Hepatic stellate cell (primary cell): ENCODE data around the gene MED12L.
A peak's percentile ranks its signal among the peaks of the same experiment; 100 is the strongest.

Source experiments
- DNase-seq: peaks from one replicate; pipeline ENCODE4 v3.0.0; 2011; ENCODE audit warnings: low spot score

MED12L gene

DNA sequence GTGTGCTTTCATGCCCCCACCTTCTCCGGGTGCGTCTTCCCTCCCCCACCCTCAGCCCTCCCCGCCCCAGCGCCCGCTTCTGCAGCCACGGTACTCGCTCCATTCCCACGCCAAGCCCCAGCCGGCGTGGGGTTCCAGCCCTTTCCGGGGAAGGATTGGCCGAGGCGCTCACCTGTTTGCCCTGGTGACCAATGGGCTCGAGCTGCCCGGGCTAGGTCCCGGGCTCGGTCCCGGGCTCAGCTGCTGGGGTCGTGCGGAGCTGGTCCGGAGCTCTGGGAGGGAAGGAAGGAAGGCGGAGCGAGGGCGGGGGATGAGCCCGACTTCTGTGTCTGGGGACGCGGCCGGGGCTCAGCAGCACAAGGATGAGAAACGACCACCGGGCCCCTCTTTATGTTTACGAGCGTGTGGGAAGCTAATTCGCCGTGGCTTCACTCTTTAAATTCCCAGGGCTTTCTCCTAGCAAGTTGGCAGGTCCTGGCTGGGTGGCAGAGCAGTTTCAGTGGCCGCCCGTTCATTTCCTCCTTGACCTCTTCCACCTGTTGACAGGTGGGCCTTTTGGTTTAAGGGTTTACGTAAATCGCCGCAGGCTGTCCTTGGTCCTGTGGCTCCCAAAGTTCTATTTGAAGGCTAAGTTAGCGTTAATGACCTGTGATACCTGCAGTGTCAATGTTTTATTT lies 375.4 kb downstream of the MED12L start, which contains the start of gene IGSF10:
TSS of gene IGSF10 (minus strand) at position 288 of the 677 bp plus-strand sequence. CDS start 2,352 bp downstream, outside the sequence.
- peak; percentile 32 for DNase-seq

DNA sequence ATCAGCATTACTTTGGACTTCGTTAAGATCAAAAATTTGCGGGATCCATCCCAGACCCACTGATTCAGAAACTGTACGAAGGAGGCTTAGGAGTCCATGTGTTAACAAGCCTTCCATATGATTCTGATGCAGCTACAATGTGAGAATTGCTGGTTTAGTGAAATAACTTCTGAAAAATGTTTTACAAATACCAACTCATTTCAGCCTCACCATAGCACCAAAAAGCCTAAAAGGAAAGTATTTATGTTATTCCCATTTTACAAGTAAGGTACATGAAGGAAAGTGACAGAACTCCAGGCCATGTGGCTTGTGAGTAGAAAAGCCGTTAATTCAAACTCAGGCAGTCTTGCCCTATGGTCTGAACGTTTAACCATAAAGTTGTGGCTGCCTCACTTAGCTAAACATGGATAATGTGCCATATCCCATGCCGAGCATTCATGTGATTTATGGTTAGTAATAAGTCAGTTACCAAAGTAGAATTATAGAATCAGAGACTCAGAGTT lies 376.9 kb downstream of the MED12L start:
- DNase-seq, result no peak

DNA sequence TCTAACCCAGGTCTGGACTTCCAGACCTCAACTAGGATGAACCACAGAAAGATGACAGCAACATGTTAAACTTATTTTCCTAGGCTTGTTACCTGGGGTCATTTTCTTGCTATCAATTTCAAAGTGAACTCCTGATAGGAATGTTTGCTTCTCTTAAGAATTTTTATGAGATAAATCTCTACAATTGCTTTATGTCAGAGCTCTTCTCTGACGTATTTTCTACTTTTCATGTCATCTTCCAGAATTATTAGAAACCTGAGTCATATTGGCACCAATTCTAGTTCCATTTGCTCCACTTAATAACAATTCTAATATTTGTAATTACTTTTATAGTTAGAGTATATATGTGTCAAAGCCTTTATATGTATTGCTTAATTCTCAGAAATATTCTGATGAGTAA lies 377.5 kb downstream of the MED12L start:
- DNase-seq, result no peak

DNA sequence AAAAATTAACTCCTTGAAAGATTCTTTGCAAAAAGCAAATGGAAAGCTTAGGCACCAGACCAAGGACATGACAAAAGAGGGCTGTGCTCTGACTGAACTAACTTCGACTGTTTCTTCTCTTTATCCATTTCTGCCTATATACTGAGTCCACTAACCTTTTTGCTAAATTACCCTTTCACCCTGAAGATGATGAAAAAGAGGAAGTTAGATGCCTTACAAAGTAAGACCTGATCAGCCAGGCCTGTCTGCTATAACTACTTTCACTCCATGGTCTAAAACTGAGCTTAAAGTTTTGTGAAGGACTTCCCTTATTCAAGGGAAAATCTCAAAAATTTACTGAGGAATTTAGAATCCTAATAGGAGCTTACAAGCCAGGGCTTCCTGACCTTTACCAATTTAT lies 381.6 kb downstream of the MED12L start:
- no peak for DNase-seq

DNA sequence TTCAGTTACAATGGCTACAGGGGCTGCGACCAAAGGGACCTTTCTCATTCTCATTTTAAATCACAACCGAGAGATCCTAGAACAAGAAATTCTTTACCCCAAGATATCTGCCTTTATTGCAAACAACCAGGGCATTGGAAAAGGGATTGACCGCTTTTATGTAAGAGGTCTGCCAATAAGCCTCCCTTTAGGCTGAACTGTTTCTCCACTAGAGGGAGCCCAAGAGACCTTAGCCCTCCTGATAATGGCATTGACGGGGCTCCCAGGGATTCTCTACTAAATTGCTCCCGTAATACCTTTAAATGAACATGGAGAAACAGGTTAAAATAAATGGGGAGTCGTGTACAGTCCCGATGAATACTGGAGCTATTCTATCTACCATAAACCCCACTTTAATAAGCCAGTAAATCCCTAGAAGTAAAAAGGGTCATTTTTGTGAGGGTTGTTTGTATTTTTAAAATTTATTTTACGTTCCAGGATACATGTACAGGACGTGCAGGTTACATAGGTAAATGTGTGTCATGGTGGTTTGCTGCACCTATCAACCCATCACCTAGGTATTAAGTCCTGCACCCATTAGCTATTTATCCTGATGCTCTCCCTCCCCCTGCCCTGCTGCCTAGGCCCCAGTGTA lies 382.9 kb downstream of the MED12L start:
- DNase-seq, result peak; percentile 24

DNA sequence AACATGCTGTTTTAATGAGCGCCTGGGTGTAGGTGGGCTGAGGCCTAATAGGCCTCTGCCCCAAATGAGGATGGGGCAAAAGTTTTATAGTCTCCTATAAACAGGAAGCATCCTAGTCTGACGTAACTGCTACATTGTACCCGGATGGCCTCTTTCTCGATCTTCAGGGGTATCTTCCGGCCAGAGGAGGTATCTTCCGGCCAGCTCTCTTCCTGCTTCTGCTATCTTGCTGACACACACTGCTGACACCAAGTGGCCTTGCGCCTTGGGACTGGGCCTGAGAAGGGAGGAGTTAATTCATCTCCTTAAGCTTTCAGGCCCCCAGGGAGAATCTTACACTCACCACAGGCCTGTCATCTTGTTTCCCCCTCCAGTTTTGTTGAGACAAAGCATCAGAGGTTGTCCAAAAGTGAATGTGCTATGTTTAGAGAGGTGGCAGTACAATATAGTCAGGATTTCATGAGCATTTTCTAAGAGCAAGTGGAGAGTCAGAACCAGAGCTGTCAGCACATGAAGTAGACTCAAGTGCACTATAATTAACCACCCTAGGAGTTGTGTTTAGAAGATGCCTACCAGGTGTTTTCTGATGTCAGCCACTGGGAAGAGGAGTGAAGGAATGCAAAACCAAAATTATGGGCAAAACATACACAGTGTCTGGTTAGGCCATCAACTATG lies 391.0 kb downstream of the MED12L start:
- no peak for DNase-seq

DNA sequence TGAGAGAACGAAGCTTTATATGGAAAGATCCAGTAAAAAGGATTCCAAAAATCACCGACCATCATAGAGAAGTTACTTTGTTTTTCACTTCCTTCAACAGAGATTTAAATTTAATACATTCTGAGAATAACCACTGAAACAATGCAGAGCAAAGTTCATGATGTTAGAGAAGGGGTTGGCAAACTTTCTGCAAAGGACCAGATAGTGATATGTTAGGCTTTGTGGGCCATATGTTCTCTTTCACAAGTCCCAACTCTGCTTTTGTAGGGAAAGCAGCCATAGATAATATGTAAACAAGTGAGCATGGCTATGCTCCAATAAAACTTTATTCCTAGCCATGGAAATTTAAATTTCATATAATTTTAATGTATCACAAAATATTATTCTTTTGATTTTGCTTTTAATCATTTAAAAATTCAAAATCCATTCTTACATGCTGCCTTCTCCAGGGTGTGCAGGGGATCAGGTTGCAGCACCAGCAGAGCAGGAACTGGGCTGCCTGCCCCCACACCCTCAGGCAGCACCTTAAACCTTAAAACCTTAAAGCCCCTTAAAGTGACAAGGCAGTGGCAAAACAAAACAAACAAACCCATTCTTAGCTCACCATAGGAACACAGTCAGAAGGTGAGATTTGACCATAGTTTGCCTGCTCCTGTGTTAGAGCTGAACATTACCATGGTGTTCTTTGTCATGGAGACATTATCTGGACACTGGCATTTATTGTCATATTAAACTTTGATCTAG lies 392.3 kb downstream of the MED12L start:
- DNase-seq, result no peak

DNA sequence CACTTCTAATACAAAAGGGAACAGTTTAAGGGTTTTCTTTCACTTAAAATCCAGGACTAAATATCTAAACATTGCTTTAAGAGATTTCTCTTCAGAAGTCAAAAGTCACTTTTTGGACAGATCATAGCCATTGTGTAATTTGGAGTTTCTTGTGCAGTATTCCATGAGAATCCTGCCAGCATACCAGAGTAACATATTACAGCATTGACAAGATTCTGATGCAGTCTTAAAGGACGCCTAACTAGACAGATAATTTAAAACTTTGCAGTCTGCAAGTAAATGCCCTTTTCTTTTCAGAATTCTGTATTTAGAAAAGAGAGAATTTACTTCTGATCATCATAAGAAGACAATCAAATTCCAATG lies 392.9 kb downstream of the MED12L start:
- DNase-seq, result no peak

DNA sequence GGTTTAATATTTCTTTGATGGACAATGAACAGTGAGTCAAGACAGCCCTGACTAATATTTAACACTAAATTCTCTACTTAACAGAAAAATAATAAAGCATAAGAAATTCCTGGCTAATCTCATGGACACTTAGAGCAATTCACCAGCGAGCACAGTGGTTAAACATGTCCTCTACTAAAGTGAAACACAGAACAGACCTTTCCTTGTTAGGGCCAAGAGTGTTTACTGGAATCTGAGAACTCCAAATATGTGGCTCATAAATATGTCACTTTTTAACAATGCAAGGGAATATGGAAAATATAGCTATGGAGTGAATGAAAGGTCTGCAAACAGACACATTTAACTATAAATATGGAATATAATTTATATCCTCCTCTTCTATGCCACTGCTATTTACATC lies 394.0 kb downstream of the MED12L start:
- DNase-seq, result no peak

DNA sequence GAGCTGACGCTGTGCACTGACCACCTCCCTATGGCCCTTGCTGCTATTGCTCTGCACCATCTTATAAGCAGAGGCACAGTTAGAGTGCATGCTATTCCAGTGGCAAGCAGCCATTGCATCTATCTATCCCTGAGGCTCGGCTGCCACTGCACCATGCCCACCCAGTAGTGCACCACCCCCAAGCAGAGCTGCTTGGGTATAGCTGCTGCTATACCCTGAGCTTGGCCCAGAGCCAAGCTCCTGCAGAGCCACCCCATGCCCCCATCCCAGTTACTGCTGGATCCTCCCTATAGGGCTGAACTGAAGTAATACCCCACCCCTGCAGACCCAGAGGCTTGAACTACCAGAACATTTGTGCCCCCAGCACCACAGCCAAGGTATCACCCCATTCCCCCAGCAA lies 395.0 kb downstream of the MED12L start:
- DNase-seq, result no peak

DNA sequence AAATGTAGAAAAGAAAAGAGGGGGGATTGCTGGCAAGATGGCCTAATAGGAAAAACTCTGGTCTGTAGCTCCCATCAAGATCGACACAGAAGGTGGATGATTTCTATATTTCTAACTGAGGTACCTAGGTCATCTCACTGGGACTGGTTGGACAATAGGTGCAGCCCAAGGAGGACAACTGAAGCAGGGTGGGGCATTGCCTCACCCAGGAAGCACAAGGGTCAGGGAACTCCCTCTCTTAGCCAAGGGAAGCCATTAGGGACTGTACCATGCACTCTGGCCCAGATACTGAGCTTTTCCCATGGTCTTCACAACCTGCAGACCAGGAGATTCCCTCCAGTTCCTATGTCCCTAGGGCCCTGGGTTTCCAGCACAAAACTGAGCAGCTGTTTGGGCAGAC lies 398.0 kb downstream of the MED12L start:
- DNase-seq, result no peak

DNA sequence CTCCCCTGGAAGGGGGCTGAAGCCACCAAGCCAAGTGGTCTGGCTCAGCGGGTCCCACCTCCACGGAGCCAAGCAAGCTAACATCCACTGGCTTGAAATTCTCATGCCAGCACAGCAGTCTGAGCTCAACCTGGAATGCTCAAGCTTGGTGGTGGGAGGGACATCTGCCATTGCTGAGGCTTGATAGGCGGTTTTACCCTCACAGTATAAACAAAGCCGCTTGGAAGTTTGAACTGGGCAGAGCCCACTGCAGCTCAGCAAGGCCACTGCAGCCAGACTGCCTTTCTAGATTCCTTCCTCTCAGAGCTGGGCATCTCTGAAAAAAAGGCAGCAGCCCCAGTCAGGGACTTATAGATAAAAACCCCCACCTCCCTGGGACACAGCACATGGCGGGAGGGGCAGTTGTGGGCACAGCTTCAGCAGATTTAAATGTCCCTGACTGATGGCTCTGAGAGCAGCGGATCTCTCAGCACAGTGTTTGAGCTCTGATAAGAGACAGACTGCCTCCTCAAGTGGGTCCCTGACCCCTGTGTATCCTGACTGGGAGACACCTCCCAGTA lies 398.6 kb downstream of the MED12L start:
- DNase-seq, result no peak
